ENCODE measurements around the gene PDGFA. TPM values are rescaled to one million over a fixed set of nuclear protein-coding genes. Genes with fewer than 3 reads are reported as not detected.

Gene PDGFA
- total RNA-seq, 2 donors from 2014 or later, result 10.0 to 16.0 TPM

DNA sequence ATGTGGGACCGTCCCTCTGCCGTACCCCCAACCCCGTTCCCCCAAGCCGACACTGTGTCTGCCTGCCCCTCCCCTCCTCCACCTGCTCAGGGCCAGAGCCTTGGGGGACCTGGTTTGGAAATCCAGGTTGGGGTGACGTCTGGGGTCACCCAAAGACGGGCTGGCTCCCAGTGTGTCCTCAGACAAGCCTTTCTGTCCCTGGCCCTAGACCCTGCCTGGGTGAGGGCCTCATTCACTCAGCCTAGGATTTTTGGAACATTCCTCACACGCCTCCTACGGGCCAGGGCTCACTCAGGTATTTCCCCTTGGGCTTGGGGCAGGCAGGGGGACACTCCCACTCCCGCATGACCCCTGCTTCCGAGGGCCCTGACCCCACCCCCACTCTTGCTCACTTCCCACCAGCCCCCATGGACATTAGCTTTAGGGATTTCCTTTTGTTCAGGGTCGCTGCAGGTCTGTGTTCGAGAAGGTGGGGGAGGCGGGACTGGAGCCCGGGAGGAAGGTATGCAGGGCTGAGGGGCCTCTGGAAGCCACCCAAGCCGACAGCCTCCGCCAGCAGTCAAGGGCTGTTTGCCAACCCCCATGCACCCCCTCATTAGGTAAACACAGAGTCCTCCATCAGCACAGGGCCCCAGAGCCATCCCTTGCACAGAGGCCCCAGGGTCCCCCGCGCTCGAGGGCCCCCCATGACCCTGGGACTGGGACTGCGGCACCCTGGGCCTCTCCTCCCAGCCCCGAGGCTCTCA lies 35.1 kb downstream of the PDGFA start:
- Mint-ChIP-seq H3K27ac (no peak overlapping the region), H3K4me1 (ENCODE audit: low read depth) (no peaks in the 10 kb centered on the region), H3K4me3 (no peak overlapping the region), H3K36me3 (ENCODE audit: insufficient read depth in 2 of 2) (peaks cover 0 to 2% of the 10 kb centered on the region in 2 donors), H3K9me3 (peaks cover 8 to 9% of the 10 kb centered on the region in 2 donors), H3K27me3 (ENCODE audit: low read depth) (peaks cover 20% of the 10 kb centered on the region)
- DNase-seq, result no peak
- no peak for ATAC-seq (replicated peaks in 1 of 2)

DNA sequence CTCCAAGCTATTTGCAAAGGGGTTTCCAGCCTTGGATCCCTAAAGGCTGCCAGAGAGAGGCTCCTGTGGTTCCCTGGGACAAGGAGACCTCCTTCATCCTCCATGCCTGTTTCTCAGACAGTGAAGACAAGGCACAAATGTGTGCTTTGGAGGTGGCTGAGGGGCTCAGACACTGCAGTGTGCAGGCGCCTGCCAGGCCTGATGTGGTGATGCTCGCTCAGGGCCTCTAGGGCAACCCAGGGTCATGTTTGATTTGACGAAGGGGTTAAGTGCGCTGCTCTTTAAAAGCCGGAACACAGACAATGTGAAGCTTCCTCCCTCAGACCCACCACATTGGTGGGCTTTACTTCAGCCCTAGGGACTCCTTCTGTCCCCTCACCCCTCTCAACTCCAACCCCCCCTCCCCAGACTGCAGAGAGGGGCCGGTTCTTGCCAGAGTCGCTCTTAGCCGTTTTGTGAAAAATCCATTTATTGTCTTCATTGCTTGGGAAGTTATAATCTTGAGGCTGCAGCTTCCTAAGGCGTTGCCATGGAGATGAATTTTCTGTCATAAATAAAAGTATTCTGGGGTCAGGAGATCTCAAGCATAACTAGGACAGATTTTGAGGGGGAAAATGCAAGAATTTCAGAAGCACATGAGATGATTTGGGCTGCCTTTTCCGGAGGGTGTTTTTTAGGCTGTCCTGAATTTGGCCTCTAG lies 35.8 kb downstream of the PDGFA start:
- Mint-ChIP-seq H3K4me1 (ENCODE audit: low read depth) (no peaks in the 10 kb centered on the region), H3K4me3 (no peak overlapping the region), H3K27me3 (ENCODE audit: low read depth) (peaks cover 20% of the 10 kb centered on the region), H3K9me3 (peaks cover 8 to 9% of the 10 kb centered on the region in 2 donors), H3K27ac (no peak overlapping the region), H3K36me3 (ENCODE audit: insufficient read depth in 2 of 2) (peaks cover 0 to 2% of the 10 kb centered on the region in 2 donors)
- DNase-seq (no peak), ATAC-seq (replicated peaks in 1 of 2) (no peak)

DNA sequence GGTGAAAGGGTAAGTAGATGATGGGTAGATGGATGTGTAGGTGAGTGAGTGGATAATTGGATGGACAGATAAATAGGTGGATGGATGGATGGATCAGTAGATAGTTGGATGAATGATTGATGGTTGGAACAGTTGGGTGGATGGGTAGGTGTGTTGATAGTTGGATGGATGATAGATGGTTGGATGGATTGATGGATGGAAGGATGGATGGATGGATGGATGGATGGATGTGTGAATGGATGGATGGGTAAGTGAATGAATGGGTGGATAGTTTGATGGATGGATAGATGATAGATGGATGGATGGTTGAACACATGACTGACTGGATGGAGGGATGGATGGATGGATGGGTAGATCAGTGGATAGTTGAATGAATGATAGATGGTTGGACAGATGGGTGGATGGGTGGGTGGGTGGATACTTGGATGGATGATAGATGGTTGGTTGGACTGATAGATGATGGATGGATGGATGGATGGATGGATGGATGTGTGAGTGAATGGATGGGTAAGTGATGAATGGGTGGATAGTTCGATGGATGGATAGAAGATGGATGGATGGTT lies 37.0 kb downstream of the PDGFA start:
- no peak for DNase-seq
- H3K4me1 Mint-ChIP-seq (ENCODE audit: low read depth), result no peaks in the 10 kb centered on the region
- no peak overlapping the region for H3K27ac Mint-ChIP-seq
- peaks cover 20% of the 10 kb centered on the region for H3K27me3 Mint-ChIP-seq (ENCODE audit: low read depth)
- ATAC-seq (replicated peaks in 1 of 2), result no peak
- H3K4me3 Mint-ChIP-seq, result no peak overlapping the region
- peaks cover 0 to 2% of the 10 kb centered on the region in 2 donors for H3K36me3 Mint-ChIP-seq (ENCODE audit: insufficient read depth in 2 of 2)
- H3K9me3 Mint-ChIP-seq, result peaks cover 8 to 9% of the 10 kb centered on the region in 2 donors

DNA sequence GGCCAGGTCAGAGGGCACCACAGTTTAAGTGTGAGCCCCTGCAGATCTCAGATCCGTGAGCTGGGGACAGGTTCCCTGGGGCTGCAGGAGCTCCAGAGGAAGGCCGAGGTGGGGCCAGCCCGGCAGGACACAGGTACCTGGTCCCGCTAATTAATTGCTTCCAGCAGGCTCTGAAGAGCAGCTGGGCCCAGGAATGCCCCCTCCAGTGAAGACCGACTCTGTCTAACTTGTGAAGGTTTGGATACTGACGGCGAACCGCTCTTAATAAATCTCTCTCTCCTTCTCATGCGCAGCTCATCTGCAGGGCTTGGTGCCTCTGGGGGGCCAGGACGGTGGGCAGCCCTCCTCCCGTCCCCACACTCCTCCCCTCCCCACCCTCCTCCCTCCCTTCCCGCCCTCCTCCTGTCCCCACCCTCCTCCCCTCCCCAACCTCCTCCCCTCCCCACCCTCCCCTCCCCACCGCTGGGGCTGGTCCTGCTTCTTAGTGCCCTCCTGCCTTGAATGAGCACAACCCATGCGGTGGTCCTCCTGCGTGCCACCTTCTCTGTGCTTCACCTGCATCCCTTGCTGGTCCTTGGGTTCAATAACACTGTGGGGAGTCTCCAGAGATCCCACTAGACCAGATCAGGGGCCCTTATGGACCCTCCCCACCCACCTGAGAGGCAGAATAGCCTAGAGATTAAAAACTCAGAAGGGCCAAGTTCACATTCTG lies 38.3 kb downstream of the PDGFA start:
- DNase-seq (no peak), ATAC-seq (replicated peaks in 1 of 2) (no peak)
- H3K4me3 Mint-ChIP-seq, result no peak overlapping the region
- H3K36me3 Mint-ChIP-seq (ENCODE audit: insufficient read depth in 2 of 2), result peaks cover 0 to 2% of the 10 kb centered on the region in 2 donors
- H3K27ac Mint-ChIP-seq, result no peak overlapping the region
- H3K27me3 Mint-ChIP-seq (ENCODE audit: low read depth), result peaks cover 15% of the 10 kb centered on the region
- H3K4me1 Mint-ChIP-seq (ENCODE audit: low read depth), result no peaks in the 10 kb centered on the region
- peaks cover 8 to 9% of the 10 kb centered on the region in 2 donors for H3K9me3 Mint-ChIP-seq

DNA sequence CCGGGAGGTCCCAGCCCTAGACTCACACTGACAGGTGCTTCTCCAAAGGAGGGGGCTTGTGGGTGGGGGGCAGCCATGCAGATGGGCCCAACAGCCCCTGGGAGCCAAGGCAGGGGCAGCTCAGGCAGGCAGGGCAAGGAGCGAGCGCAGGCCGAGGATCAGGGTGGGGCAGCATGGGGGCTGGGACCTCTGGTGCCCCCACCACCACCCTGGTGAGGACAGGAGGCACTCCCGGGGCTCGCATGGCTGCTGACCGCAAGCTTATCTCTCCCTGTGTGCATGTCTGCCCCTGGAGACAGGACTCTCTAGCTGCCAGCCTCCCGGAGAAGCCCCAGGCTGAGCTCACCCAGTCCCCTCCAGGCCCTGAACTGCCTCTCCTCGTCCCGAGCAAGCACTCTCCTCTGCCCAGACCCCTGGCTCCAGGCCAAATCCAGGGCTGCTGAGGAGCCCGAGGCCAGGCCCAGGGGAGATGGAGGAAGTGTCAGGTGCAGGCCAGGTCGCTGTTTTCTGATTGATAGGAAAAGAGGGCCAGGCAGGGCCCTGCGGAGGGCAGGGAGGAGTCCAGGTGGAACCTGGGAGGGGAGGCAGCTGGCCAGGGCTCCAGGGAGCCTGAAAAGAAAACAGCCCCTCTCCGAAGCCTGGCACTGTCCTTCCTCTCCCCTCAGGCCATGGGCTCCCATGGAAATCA lies 39.0 kb downstream of the PDGFA start:
- Mint-ChIP-seq H3K9me3 (peaks cover 8 to 9% of the 10 kb centered on the region in 2 donors), H3K4me3 (no peak overlapping the region), H3K27ac (no peak overlapping the region), H3K4me1 (ENCODE audit: low read depth) (no peaks in the 10 kb centered on the region), H3K36me3 (ENCODE audit: insufficient read depth in 2 of 2) (peaks cover 0 to 2% of the 10 kb centered on the region in 2 donors), H3K27me3 (ENCODE audit: low read depth) (peaks cover 12% of the 10 kb centered on the region)
- ATAC-seq (replicated peaks in 1 of 2) (no peak), DNase-seq (no peak)

DNA sequence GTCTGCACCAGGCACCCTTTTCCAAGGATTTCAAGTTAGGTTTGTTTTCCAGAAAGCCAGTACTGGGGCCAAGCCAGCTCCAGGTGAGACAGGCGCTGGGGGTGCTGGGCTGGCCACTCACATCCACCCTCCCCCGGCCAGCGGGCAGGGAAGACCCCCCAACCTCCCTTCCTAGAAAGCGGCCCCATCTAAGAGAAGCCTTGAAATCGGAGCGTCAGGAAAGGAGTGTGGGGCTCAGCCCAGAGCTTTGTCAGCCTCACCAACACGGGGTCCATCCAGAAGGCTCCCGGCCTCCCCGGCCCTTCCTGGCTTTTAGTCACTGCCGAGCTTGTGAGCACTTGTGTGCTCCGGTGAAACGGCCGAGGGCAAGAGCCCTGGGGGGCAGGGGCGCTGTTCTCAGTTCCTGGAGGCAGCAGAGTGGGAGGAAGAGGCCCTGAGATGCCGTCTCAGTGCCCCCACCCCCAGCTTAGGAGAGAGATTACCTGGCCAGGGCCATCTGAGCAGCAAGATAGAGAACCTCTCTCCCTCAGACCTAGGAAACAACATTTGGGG lies 39.6 kb downstream of the PDGFA start:
- H3K36me3 Mint-ChIP-seq (ENCODE audit: insufficient read depth in 2 of 2), result peaks cover 0 to 2% of the 10 kb centered on the region in 2 donors
- no peaks in the 10 kb centered on the region for H3K4me1 Mint-ChIP-seq (ENCODE audit: low read depth)
- ATAC-seq (replicated peaks in 1 of 2) (no peak), DNase-seq (no peak)
- no peak overlapping the region for H3K27ac Mint-ChIP-seq
- H3K27me3 Mint-ChIP-seq (ENCODE audit: low read depth), result peaks cover 12% of the 10 kb centered on the region
- peaks cover 8 to 9% of the 10 kb centered on the region in 2 donors for H3K9me3 Mint-ChIP-seq
- H3K4me3 Mint-ChIP-seq, result no peak overlapping the region

DNA sequence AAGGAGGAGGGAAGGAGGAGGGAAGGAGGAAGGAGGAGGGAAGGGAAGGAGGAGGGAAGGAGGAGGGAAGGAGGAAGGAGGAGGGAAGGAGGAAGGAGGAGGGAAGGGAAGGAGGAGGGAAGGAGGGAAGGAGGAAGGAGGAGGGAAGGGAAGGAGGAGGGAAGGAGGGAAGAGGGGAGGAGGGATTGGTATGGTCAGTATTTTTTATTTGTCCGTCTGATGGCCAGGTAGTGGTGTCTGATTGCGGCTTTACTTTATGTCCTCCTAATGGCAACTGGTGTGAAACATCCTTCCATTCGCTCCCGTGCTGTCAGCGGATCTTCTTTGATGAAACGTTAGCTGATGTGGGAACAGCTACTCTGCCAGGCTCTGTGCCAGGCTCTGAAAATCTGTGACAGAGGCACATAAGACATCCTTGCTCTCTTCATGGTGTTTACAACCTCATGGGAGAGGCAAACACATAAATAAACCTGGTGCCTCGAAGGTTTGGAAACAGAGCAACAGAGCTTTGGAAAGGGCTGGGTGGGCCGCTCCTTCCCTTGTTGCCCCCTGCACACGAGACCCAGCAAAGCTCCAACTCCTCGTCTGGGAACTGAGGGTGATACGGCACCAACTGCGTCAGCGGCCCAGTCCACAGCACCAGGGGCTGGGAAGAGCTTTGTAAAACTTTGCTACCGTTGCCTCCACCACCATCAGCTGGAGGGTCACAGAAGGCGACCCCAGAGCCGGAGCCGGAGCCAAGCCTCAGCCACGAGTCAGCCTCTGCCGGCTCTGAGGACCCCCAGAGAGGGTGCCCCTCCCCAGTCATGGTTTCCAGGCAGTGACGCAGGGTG lies 40.3 kb downstream of the PDGFA start:
- H3K27me3 Mint-ChIP-seq (ENCODE audit: low read depth), result peaks cover 12% of the 10 kb centered on the region
- ATAC-seq (replicated peaks in 1 of 2), result no peak
- H3K4me1 Mint-ChIP-seq (ENCODE audit: low read depth), result no peaks in the 10 kb centered on the region
- H3K27ac Mint-ChIP-seq, result no peak overlapping the region
- H3K4me3 Mint-ChIP-seq, result no peak overlapping the region
- H3K9me3 Mint-ChIP-seq, result peaks cover 8 to 9% of the 10 kb centered on the region in 2 donors
- no peak for DNase-seq
- peaks cover 0 to 2% of the 10 kb centered on the region in 2 donors for H3K36me3 Mint-ChIP-seq (ENCODE audit: insufficient read depth in 2 of 2)

DNA sequence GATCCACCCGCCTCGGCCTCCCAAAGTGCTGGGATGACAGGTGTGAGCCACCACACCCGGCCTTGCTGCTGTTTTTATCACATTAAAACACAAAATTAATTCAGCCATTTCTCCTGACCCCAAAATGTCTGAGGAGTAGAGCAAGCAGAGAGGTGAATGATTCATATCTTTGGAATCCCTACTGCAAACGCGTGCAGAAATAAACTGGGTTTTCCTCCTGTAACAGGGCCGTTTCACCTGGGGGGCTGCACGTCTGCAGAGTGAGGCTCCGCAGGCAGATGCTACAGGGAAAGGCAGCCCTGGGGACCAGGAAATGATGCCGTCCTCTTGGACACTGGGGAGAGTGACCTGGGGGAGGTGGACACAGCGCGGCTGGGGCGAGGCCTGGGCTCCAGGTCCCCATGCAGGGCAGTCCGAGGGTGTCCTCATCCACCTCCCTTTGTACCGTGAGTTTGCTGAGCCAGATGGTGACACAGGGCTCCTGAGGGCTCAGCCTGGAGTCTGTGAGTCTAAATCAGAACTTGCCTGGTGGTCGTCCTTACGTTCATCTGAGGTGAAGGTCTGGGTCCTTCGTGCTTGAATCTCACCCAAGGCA lies 41.9 kb downstream of the PDGFA start:
- no peak overlapping the region for H3K27ac Mint-ChIP-seq
- DNase-seq, result no peak
- ATAC-seq (replicated peaks in 1 of 2), result no peak
- peaks cover 2 to 5% of the 10 kb centered on the region in 2 donors for H3K36me3 Mint-ChIP-seq (ENCODE audit: insufficient read depth in 2 of 2)
- H3K27me3 Mint-ChIP-seq (ENCODE audit: low read depth), result peaks cover 8% of the 10 kb centered on the region
- H3K9me3 Mint-ChIP-seq, result peaks cover 5 to 6% of the 10 kb centered on the region in 2 donors
- H3K4me1 Mint-ChIP-seq (ENCODE audit: low read depth), result no peaks in the 10 kb centered on the region
- H3K4me3 Mint-ChIP-seq, result no peak overlapping the region

DNA sequence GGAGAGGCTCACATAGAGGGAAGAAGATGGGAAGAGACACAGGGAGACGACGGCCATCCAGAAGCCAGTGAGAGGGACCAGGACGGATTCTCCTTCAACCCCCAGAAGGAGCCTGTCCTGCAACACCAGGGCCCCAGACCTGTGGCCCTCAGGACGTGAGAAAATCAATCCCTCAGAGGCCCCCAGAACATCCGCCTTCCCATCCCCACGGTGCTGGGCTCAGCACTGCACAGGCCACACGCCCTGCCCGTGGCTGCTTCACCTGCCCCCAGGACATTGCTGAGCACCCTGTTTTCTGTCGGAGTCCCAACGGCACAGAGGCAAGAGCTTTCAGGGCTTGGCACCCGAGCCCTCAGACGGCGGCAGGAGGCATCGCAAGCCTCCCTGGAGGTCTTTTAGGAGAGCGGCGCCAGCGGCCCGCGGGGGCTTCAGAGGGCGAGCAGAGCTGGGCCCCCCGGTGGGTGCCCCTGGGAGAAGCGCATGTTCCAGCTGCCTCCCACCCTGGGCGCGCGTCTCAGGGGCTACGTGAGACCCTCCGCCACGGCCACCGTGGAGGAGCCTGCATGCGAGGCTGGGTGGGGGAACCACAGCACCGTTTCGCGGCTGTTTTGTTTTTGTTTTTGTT lies 42.8 kb downstream of the PDGFA start:
- Mint-ChIP-seq H3K27me3 (ENCODE audit: low read depth) (no peaks in the 10 kb centered on the region), H3K4me3 (no peak overlapping the region), H3K9me3 (no peaks in the 10 kb centered on the region), H3K36me3 (ENCODE audit: insufficient read depth in 2 of 2) (peaks cover 0 to 5% of the 10 kb centered on the region in 2 donors), H3K4me1 (ENCODE audit: low read depth) (no peaks in the 10 kb centered on the region), H3K27ac (no peak overlapping the region)
- ATAC-seq (replicated peaks in 1 of 2), result no peak
- no peak for DNase-seq

DNA sequence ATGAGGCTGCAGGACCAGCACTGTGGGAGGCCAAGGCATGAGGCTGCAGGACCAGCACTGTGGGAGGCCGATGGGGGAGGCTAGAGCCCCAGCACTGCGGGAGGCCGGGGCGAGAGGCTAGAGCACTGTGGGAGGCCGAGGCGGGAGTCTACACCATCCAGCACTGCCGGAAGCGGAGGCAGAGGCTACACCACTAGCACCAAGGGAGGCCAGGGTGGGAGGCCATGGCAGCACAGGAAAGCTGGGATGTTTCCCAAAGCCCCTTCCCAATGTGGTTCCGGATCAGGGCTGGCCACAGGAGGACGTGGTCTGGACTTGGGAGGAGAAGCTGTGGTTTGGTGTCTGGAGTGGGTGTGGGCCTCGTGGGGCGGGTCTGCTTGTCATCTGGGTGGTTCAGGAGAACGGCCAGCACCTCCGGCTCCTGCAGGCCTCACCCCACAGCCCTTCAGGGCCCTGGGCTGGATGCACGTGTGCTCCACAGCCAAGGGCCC lies 43.6 kb downstream of the PDGFA start:
- no peak for DNase-seq

DNA sequence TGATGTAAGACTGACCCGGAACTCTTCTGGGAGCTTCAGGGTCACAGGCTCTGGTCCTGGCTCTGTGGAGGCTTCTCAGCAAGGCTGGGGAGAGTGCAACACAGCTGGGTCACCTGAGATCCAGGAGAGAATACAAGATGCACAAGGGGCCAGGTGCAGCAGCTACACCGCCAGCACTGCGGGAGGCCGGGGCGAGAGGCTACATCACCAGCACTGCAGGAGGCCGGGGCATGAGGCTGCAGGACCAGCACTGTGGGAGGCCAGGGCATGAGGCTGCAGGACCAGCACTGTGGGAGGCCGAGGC lies 44.3 kb downstream of the PDGFA start:
- H3K9me3 Mint-ChIP-seq, result no peaks in the 10 kb centered on the region
- H3K27ac Mint-ChIP-seq, result no peak overlapping the region
- no peak for ATAC-seq (replicated peaks in 1 of 2)
- H3K4me3 Mint-ChIP-seq, result no peak overlapping the region
- no peak for DNase-seq
- no peaks in the 10 kb centered on the region for H3K4me1 Mint-ChIP-seq (ENCODE audit: low read depth)
- peaks cover 0 to 5% of the 10 kb centered on the region in 2 donors for H3K36me3 Mint-ChIP-seq (ENCODE audit: insufficient read depth in 2 of 2)
- no peaks in the 10 kb centered on the region for H3K27me3 Mint-ChIP-seq (ENCODE audit: low read depth)

More for the DNA sequence above, 43.6 kb downstream of the PDGFA start:
- H3K4me1 Mint-ChIP-seq (ENCODE audit: low read depth), result no peaks in the 10 kb centered on the region
- no peaks in the 10 kb centered on the region for H3K9me3 Mint-ChIP-seq
- no peak overlapping the region for H3K4me3 Mint-ChIP-seq
- no peaks in the 10 kb centered on the region for H3K27me3 Mint-ChIP-seq (ENCODE audit: low read depth)
- H3K36me3 Mint-ChIP-seq (ENCODE audit: insufficient read depth in 2 of 2), result peaks cover 0 to 5% of the 10 kb centered on the region in 2 donors
- no peak for ATAC-seq (replicated peaks in 1 of 2)
- H3K27ac Mint-ChIP-seq, result no peak overlapping the region

Data from activated T-cell treated with anti-CD3 and anti-CD28 coated beads, Interleukin-2, amount 50 U/mL, for 72 hours (primary cell).